HL-60 (cell line): Measurements from ENCODE around the gene YWHAB.

Experiments
- CTCF ChIP-seq: IDR thresholded peaks from one replicate; pipeline ENCODE4 v1.5.1; 2011; ENCODE audit warnings: low read length, control low read depth, inconsistent platforms; ENCODE audit not compliant: insufficient read depth
- POLR2AphosphoS5 ChIP-seq: IDR thresholded peaks from 2 replicates; pipeline ENCODE4 v1.6.1; 2012; ENCODE audit warnings: low read depth

- TF ChIP-seq CTCF (no peak), POLR2AphosphoS5 (no peak)
Observed at GRCh38 chr20:44838521-44838920, 47.0 kb upstream of the YWHAB start.
